ENCODE results near the gene CYP3A7. TPM values are rescaled to one million over a fixed set of nuclear protein-coding genes. Genes with fewer than 3 reads are reported as not detected.

The CYP3A7 gene
- total and polyA plus RNA-seq, 2 donors (not counting 3 experiments of a cell fraction or from before 2014, with no cell fraction given), result not detected

DNA sequence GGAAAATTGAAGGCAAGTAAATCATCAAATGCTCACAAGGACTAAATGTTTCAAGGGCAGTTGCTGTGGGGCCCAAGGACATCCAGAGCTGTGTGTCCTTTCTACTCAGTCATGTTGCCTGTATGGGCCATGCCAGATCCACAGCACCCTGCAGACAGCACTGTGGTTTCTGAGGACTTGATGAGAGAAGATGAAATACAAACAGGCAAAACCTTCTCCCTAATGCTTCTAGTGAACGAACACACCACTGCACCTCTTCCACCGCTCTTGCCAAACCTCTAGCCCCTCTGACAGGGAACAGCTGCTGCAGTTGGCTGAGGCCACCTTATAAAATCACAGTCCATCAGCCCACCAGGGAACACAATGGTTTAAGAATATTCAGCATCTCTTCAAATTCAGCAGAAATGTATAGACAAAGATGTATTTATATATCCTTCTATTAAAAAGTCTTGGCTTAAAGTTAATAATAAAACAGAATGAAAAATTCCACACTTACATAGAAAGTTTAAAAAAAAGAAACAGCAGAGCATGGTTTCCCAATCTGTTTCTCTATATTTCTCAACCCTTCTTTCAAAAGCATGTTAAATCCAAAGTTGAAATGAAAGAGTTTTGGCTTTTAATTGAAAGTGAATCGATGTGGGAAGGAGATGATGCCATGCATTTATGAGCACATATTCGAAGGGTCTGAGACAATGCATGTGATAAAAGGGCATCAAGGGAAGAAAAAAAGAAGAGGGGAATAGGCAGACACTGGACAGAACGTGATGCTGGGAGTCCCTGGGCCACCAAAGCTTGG lies 14.0 kb downstream of the CYP3A7 start:
- FAIRE-seq, result no peak
- TF ChIP-seq FOS (IDR thresholded peaks at IDR 0.05; ENCODE audit: borderline replicate concordance, insufficient read depth, low read length) (no peak), POLR2AphosphoS5 (IDR thresholded peaks at IDR 0.05; ENCODE audit: insufficient read depth, low read depth, low read length) (no peak), GATA2 (IDR thresholded peaks at IDR 0.05; ENCODE audit: insufficient read depth, insufficient read length, low read depth, low read length) (no peak), MYC (IDR thresholded peaks at IDR 0.05; ENCODE audit: low read depth, low read length) (no peak), EZH2 (IDR thresholded peaks at IDR 0.05; ENCODE audit: borderline replicate concordance, low read depth, low read length, severe bottlenecking) (no peak), JUN (IDR thresholded peaks at IDR 0.05; ENCODE audit: borderline replicate concordance, insufficient read depth, insufficient read length, low read depth) (no peak), POLR2A (IDR thresholded peaks at IDR 0.05; ENCODE audit: low read depth, low read length) (no peak)
- TF ChIP-seq, protein P1, sequence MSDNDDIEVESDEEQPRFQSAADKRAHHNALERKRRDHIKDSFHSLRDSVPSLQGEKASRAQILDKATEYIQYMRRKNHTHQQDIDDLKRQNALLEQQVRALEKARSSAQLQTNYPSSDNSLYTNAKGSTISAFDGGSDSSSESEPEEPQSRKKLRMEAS (IDR thresholded peaks at IDR 0.05; ENCODE audit: insufficient read depth, insufficient read length), result no peak
- TF ChIP-seq, protein P2, sequence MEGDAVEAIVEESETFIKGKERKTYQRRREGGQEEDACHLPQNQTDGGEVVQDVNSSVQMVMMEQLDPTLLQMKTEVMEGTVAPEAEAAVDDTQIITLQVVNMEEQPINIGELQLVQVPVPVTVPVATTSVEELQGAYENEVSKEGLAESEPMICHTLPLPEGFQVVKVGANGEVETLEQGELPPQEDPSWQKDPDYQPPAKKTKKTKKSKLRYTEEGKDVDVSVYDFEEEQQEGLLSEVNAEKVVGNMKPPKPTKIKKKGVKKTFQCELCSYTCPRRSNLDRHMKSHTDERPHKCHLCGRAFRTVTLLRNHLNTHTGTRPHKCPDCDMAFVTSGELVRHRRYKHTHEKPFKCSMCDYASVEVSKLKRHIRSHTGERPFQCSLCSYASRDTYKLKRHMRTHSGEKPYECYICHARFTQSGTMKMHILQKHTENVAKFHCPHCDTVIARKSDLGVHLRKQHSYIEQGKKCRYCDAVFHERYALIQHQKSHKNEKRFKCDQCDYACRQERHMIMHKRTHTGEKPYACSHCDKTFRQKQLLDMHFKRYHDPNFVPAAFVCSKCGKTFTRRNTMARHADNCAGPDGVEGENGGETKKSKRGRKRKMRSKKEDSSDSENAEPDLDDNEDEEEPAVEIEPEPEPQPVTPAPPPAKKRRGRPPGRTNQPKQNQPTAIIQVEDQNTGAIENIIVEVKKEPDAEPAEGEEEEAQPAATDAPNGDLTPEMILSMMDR (IDR thresholded peaks at IDR 0.05; ENCODE audit: extremely low read depth in 1 of 2, insufficient read depth in 1 of 2, low read depth in 1 of 2, low read length in 2 of 2), result no peak
- POLR2A ChIA-PET, result no interaction called here
- dilution Hi-C loops (cut with MboI; ENCODE audit: extremely low pct_ligation_motif_present, low sequenced_read_pairs), result no loop called here
- CTCF ChIA-PET, result no interaction called here
- Histone ChIP-seq H2AFZ (ENCODE audit: low read depth, low read length) (no peak overlapping the region), H3K27me3 (ENCODE audit: control insufficient read depth in 2 of 2, insufficient read depth in 2 of 2, low read length in 2 of 2) (peaks cover 2 to 3% of the 10 kb centered on the region in 2 experiments), H3K4me2 (ENCODE audit: insufficient read depth, low read length) (no peak overlapping the region), H3K79me2 (ENCODE audit: control insufficient read depth, insufficient read depth, low read length) (no peaks in the 10 kb centered on the region), H3K9ac (replicated peaks; ENCODE audit: extremely low read depth, insufficient read depth, low read length) (no peak overlapping the region), H4K20me1 (replicated peaks; ENCODE audit: control insufficient read depth, extremely low read depth, insufficient read depth, low read length) (no peaks in the 10 kb centered on the region), H3K4me3 (replicated peaks in 1 of 3; ENCODE audit: insufficient read depth in 1 of 3, low read depth in 1 of 3, low read length in 3 of 3) (no peak overlapping the region), H3K9me3 (replicated peaks; ENCODE audit: control insufficient read depth, insufficient read depth, low read length) (no peaks in the 10 kb centered on the region), H3K4me1 (ENCODE audit: control insufficient read depth, extremely low read depth, insufficient read depth, low read length) (no peaks in the 10 kb centered on the region), H3K27ac (ENCODE audit: insufficient read depth, low read depth, low read length) (no peak overlapping the region), H3K9me1 (replicated peaks; ENCODE audit: control insufficient read depth, extremely low read depth, insufficient read depth, low read length) (no peaks in the 10 kb centered on the region), H3K36me3 (ENCODE audit: control insufficient read depth in 2 of 2, extremely low read depth in 1 of 2, insufficient read depth in 2 of 2, low read length in 2 of 2) (no peaks in the 10 kb centered on the region)
- no peak for DNase-seq (ENCODE audit: low read depth, low spot score)
- intact Hi-C loops (cut with micrococcal nuclease), result no loop called here
- no TSS peak for BruUV-seq (replicated peaks)

All from endothelial cell of umbilical vein (primary cell).